Ramos (cell line): ENCODE data around the gene TMPRSS12.
"Not testable (repeated sequence)": the region's sequence is repeated elsewhere in the genome, so short reads cannot be mapped to it uniquely, and the experiment has no call there.

Experiments
- in situ Hi-C: fragments of 300-500 bp; cut with MboI; formaldehyde crosslinking; loops from one replicate; pipeline ENCODE4 v1.14.3; 2022; ENCODE audit warnings: low sequenced_read_pairs; ENCODE audit not compliant: unreplicated experiment

The TMPRSS12 gene

DNA sequence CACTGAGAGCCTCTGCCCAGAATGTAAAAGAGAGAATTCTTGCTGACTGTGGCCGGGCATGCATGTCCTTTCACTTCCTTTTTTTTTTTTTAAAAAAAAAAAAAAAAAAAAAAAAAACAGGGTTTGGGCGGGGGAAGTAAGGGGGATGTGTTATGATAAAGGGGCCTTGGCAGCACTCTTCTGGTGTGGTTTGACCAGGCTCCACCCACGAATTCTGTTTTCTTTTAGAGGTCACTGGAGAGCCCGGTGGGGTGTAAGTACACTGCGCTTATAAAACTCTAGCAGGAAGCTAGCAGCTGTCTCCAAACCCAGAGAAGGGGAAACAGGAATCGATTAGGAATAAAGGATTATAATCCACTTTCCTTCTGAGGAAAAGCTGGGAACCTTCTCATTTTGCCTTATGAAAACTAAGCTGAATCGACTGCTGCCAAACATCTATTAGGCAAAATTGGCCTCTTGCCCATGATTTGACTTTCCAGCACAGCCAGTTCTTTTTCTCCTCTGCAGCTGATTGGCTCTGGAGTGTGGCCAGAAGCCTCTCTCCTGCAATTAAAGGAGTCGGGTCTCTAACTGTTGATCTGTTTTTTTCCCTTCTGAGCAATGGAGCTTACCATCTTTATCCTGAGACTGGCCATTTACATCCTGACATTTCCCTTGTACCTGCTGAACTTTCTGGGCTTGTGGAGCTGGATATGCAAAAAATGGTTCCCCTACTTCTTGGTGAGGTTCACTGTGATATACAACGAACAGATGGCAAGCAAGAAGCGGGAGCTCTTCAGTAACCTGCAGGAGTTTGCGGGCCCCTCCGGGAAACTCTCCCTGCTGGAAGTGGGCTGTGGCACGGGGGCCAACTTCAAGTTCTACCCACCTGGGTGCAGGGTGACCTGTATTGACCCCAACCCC, 82.0 kb downstream of the TMPRSS12 start:
- in situ Hi-C loops: no loop called here

DNA sequence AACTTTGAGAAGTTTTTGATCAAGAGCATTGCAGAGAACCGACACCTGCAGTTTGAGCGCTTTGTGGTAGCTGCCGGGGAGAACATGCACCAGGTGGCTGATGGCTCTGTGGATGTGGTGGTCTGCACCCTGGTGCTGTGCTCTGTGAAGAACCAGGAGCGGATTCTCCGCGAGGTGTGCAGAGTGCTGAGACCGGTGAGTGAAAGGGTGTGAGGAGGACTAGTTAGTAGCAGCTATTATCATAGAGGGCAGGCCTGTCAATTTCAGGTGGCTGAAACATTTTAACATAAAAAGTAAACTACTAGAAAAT, 82.6 kb downstream of the TMPRSS12 start:
- in situ Hi-C loops: no loop called here

DNA sequence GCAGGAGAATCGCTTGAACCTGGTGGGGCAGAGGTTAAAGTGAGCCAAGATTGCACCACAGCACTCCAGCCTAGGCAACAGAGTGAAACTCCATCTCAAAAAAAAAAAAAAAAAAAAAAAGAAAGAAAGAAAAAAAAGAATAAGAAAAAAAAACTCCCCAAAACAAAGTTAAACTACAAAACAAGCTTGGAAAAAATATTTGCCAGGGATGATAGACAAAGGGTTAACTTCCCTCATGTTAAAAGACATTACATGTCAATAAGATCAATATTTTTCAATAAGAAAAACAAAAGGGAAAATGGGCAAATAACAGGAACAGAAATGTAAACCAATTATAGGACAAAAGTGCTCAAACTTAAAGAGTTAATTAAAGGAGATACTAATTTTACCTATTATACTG, 83.2 kb downstream of the TMPRSS12 start:
- in situ Hi-C loops: no loop called here

DNA sequence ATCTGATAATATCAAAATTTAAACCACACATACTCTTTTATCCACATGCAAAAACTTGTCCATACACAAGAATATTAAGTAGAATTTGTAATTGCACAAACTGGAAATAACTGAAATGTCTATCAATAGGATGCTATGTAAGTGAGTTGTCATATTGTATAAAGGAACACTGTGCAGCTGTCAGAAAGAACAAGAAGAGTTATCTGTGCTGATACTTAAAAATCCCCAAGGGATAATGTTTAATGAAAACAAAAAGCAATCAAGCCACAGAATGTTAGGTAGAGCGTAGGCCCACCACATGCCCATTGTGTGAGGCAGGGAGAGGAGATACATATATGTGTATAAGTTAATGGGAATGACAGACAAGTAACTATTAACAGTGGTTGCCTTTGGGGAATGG, 83.7 kb downstream of the TMPRSS12 start:
- in situ Hi-C loops: no loop called here

DNA sequence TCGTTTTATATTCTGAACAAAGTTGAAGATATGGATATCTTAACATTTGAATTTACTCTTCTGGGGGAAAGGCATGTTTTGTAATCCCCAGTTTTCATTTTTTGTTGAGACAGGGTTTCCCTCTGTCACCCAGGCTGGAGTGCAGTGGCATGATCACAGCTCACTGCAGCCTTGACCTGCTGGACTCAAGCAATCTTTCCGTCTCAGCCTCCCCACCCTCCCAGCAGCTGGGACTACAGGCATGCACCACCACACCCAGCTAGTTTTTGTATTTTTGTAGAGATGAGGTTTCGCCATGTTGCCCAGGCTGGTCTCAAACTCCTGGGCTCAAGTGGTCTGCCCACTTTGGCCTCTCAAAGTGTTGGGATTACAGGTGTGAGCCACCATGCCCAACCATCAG, 84.2 kb downstream of the TMPRSS12 start:
- in situ Hi-C loops: not testable (repeated sequence)

DNA sequence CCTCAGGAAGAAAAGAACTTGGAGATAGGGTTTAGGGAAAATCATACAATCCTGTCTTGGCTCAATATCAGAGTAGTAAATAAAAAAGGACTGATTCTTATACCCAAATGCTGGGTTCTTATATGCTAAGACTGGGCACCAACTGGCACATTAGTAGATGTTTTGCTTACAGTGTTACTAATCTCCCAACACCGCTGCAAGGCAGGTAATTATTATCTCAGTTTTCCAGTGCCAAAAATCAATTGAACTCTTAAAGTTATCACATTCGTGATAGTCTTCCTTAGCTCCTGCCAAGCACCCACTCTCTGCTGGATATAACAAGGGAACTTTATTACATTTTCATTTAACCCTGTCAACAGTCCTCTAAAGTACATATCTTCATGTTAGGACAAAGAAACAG, 84.6 kb downstream of the TMPRSS12 start:
- in situ Hi-C loops: no loop called here

DNA sequence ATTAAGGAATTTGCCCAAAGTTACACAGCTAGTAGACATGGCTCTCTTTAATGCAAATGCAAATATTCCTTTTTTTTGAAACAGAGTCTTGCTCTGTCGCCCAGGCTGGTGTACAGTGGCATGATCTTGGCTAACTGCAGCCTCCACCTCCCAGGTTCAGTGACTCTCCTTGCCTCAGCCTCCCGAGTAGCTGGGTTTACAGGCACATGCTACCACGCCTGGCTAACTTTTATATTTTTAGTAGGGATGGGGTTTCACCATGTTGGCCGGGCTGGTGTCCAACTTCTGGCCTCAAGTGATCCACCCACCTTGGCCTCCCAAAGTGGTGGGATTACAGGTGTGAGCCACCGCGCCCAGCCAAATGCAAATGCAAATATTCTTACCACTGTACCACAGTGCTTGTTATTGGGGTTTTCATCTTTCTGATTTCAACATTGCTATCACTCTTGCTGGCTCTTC, 85.1 kb downstream of the TMPRSS12 start:
- in situ Hi-C loops: no loop called here

DNA sequence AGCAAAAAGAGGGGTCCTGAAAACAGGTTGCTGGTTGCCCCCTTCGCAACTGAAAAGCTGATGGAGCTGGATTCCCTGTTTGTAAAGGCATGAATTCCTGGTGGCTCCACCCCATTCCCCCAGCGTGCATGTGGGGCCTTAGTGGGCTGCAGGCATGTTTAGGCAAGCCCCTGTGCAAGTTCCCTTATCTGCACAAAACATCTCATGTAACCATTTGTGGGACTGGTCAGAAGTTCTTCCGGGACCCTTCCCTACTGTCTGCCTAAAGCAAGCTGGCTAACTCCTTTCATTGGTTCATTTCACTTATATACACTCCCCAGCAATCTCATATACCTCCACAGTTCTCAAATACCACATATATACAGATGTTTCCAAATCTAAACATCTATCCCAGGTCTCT, 85.7 kb downstream of the TMPRSS12 start:
- in situ Hi-C loops: no loop called here

DNA sequence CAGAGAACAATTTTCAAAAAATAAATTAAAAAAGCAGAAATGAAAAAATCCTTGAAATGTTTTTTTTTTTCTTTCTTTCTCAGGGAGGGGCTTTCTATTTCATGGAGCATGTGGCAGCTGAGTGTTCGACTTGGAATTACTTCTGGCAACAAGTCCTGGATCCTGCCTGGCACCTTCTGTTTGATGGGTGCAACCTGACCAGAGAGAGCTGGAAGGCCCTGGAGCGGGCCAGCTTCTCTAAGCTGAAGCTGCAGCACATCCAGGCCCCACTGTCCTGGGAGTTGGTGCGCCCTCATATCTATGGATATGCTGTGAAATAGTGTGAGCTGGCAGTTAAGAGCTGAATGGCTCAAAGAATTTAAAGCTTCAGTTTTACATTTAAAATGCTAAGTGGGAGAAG, 87.1 kb downstream of the TMPRSS12 start:
- in situ Hi-C loops: no loop called here

DNA sequence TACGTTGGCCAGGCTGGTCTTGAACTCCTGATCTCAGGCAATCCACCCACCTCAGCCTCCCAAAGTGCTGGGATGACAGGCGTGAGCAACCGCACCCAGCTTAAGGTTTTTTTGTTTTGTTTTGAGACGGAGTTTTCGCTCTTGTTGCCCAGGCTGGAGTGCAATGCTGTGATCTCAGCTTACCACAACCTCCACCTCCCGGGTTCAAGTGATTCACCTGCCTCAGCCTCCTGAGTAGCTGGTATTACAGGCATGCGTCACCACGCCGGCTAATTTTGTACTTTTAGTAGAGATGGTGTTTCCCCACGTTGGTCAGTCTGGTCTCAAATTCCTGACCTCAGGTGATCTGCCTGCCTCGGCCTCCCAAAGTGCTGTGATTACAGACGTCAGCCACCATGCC, 87.8 kb downstream of the TMPRSS12 start:
- in situ Hi-C loops: not testable (repeated sequence)

DNA sequence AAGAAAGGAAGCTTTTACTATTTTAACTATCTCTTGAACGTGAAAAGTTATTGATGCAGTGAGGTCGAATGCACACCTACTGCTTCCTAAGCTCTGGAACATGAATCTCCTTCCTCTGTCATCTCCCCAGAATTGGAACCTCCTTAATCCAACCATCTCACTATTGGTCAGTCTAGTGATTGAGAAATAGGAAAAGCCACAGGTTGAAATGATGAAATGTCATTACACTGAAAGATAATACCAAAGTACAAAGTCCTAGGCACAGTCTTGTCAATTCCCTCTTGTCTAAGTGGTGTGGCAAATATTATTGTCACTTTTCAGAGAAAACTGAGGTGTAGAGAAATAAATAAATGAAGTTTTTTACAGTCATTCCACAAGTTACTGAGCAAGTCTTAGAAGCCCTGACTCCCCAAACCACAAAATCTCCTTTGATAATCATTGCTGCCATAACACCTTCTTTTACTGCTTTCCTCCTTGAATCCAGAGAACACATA, 90.1 kb downstream of the TMPRSS12 start:
- in situ Hi-C loops: no loop called here

DNA sequence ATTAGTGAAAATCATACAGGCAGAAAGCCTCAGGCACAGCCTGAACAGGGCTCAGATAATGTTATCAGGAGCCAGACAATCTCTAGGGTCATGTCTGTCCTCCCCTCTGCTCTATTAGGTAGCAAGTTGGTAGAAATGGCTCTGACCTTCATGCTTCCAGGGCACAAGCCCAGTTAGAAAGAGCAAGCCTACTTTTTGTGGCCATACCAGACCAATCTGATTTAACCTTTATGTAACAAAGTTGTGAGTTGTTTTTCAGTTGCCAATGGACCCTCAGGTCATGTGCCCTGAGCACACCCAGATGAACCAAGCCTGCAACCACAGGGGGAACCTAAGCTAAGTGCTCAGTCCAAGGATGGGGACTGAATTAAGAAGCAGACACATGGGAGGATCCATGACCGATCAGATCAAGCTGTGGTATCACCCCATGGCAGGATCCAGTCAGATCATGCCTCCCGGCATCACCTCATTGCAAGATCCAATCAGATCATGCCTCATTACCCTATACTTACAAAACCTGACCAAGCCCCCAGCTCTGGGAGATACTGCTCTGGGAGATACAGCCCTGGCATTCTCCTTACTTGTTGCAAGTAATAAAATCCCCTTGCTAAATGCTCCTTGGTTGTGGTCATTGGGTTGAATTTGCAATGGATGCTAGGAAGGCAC, 90.9 kb downstream of the TMPRSS12 start:
- in situ Hi-C loops: no loop called here

DNA sequence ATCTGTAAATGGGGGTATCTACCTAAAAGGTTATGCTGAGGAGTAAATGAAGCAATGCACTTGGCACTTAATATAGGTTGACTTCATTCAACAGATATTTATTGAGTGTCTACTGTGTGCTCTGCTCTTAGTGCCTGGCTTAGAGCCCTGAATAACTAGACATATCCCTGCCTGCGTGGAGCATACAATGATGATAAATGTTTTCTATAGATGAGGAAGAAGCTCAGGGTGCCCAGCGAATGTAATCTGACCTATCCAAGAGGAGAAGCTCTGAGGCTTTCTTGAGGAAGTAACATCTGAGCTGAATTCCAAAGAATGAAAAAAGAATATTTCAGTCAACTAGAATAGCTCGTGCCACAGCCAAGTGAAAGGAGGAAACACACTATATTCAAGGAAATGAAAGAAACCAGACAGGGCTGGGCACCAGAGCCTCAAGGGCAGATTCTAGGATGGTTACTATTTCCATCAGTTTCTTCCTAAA, 91.7 kb downstream of the TMPRSS12 start:
- in situ Hi-C loops: no loop called here

DNA sequence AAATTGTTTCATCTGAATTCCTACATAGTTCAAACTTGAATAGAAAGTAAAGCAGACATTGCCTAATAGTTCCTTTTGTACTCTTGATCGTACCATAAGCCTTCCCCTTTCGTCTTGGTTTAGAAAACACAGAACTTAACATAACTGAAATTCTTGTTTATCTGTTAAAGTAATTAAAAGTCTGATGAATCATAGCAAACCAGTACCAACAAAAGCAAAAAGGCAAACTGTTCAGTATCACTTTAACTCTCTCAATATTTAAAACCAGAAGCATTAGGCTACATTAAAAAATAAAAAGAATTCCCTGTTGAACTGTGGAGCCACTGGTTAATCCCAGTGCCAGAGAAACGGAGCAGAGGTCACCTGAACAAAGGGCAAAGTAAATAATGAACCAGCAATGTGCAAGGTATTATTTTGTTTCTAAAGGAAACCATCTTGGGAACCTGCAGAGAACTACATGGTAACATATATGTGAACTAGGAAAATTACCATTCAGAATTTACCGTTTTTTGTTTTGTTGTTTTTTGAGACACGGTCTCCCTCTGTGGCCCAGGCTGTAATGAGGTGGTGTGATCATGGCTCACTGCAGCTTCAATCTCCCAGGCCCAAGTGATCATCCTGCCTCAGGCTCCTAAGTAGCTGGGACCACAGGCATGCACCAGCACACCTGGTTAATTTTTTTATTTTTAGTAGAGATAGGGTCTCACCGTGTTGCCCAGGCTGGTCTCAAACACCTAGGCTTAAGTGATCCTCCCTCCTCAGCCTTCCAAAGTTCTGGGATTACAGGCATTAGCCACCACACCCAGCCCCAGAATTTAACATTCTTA, 92.5 kb downstream of the TMPRSS12 start:
- in situ Hi-C loops: no loop called here

DNA sequence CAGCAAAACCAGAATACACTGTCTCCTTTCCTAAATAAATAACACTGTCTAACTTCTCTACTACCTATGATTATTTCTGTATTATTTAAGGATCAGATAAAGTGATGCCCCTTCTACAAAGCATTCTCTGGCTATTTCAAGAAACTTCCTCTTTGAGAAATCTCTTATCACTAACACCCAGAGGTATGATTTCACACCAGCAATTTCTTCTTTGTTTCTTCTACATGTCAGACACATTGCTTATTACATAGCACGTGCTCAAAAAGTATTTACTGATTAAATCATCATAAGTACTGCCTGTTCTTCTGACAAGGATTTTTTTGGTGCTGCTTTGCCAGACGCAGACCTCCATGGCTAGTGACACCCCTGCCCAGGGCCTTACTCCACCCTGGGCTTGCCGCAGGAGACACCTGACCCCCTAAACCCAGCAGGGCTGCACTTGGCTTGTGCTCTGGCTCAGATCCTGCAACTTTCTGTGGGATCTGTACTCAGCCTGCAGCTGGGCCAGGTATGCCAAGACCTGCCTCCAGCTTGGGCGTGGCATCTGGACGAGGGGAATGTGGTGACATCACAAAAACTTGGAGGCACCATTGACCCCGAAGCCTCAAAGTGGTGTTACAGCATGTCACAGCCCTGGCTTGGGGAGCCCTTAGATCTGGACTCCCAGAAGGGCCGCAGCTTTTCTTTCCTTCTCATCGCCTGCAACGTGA, 94.2 kb downstream of the TMPRSS12 start:
- in situ Hi-C loops: no loop called here
